ENCODE data around the gene RELA. TPM values are rescaled to one million over a fixed set of nuclear protein-coding genes. Genes with fewer than 3 reads are reported as not detected.

RELA gene
- total and polyA plus RNA-seq, 10 of the 15 experiments (the other 5 are each of a cell fraction or from before 2014, with no cell fraction given), result 5.1 to 56.4 (median 34.2) TPM

DNA sequence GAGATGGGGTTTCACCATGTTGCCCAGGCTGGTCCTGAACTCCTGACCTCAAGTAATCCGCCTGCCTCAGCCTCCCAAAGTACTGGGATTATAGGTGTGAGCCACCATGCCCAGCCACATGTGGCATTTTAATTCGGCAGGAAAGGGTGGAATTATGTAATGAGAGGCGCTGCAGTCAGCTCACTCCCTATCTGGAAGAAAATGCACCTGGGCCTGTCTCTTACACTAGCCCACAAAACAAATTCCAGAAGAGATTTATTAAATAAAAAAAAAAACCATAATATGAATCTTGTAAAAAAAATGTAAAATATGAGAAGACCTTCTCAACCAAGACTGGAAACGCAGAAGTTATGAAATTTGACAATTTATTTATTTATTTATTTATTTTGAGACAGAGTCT, 41.1 kb upstream of the RELA start (continued):
- TF ChIP-seq, protein P1, sequence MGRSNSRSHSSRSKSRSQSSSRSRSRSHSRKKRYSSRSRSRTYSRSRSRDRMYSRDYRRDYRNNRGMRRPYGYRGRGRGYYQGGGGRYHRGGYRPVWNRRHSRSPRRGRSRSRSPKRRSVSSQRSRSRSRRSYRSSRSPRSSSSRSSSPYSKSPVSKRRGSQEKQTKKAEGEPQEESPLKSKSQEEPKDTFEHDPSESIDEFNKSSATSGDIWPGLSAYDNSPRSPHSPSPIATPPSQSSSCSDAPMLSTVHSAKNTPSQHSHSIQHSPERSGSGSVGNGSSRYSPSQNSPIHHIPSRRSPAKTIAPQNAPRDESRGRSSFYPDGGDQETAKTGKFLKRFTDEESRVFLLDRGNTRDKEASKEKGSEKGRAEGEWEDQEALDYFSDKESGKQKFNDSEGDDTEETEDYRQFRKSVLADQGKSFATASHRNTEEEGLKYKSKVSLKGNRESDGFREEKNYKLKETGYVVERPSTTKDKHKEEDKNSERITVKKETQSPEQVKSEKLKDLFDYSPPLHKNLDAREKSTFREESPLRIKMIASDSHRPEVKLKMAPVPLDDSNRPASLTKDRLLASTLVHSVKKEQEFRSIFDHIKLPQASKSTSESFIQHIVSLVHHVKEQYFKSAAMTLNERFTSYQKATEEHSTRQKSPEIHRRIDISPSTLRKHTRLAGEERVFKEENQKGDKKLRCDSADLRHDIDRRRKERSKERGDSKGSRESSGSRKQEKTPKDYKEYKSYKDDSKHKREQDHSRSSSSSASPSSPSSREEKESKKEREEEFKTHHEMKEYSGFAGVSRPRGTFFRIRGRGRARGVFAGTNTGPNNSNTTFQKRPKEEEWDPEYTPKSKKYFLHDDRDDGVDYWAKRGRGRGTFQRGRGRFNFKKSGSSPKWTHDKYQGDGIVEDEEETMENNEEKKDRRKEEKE (IDR thresholded peaks at IDR 0.05), result no peak
- no peak for TF ChIP-seq NR2C1 (IDR thresholded peaks at IDR 0.05)
- no peak for TF ChIP-seq TARDBP (IDR thresholded peaks at IDR 0.05; ENCODE audit: borderline replicate concordance)
- TF ChIP-seq, protein P2, sequence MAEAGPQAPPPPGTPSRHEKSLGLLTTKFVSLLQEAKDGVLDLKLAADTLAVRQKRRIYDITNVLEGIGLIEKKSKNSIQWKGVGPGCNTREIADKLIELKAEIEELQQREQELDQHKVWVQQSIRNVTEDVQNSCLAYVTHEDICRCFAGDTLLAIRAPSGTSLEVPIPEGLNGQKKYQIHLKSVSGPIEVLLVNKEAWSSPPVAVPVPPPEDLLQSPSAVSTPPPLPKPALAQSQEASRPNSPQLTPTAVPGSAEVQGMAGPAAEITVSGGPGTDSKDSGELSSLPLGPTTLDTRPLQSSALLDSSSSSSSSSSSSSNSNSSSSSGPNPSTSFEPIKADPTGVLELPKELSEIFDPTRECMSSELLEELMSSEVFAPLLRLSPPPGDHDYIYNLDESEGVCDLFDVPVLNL (IDR thresholded peaks at IDR 0.05; ENCODE audit: low read depth, low read length), result no peak

DNA sequence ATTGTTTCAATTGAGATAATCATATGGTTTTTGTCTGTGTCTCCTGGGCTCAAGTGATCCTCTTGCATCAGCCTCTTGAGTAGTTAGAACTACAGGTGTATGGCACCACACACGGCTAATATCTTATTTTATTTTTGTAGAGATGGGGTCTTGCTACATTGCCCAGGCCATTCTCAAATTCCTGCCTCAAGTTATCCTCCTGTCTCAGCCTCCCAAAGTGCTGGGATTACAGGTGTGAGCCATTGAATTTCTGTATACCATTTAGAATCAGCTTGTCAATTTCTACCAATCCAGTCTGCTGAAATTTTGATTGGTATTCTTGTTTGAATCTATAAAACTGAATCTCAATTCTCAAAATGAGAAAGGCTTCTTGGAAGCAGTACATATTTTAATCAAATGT, 39.0 kb upstream of the RELA start:
- no peak overlapping the region for H3K4me2 ChIP-seq (ENCODE audit: control insufficient read depth, insufficient read depth)
- ChIA-PET CTCF (interaction anchor here (0.6 kb wide), 1 partner anchor 101 kb away, joined by 5 read pairs; no protein-coding TSS in a partner anchor), SMC1A (ENCODE audit: uncharacterized antibody, unreplicated experiment) (interaction anchor here (0.9 kb wide), 1 partner anchor 19 kb away, joined by 3 read pairs; the partner anchor contains the start of gene RNASEH2C), RAD21 (ENCODE audit: unreplicated experiment) (no interaction called here), POLR2A (interaction anchor here (1.0 kb wide), 1 partner anchor 11 kb away, joined by 3 read pairs; the partner anchor contains the start of gene KAT5)
- intact Hi-C loops (cut with micrococcal nuclease; ENCODE audit: unreplicated experiment), result no loop called here
- H3K4me1 ChIP-seq (ENCODE audit: control insufficient read depth, insufficient read depth, low read length), result peaks cover 4% of the 10 kb centered on the region; the same call in 1 of the 2 replicates
- DNase-seq (ENCODE audit: low read depth, low spot score), result no peak
- no peak for ATAC-seq
- no peak overlapping the region for H3K9ac ChIP-seq (ENCODE audit: control insufficient read depth, insufficient read depth, low read length)
- no peaks in the 10 kb centered on the region for H3K9me3 ChIP-seq (replicated peaks; ENCODE audit: control insufficient read depth, insufficient read depth, low read length)
- FAIRE-seq, result no peak
- H2AFZ ChIP-seq (ENCODE audit: control insufficient read depth, low read depth, low read length), result no peak overlapping the region
- no peaks in the 10 kb centered on the region for H3K79me2 ChIP-seq (ENCODE audit: control insufficient read depth, insufficient read depth, low read length)
- H4K20me1 ChIP-seq (ENCODE audit: control insufficient read depth, insufficient read depth), result no peaks in the 10 kb centered on the region
- WGBS (ENCODE audit: insufficient coverage, insufficient replicate concordance, low lambda C conversion rate, missing lambda C conversion rate), result 30% methylated on average over 1 of the region's 1 CpG
- no peak overlapping the region for H3K4me3 ChIP-seq
- no peaks in the 10 kb centered on the region for H3K27me3 ChIP-seq (replicated peaks in 1 of 2; ENCODE audit: control insufficient read depth in 2 of 2, insufficient read depth in 2 of 2, low read length in 1 of 2)
- no peaks in the 10 kb centered on the region for H3K36me3 ChIP-seq (ENCODE audit: control insufficient read depth in 2 of 2, insufficient read depth in 2 of 2, low read length in 1 of 2)
- BruUV-seq (replicated peaks), result no TSS peak
- in situ Hi-C loops (cut with MboI), result no loop called here
- H3K27ac ChIP-seq (ENCODE audit: control insufficient read depth, insufficient read depth), result no peak overlapping the region
- no peak for TF ChIP-seq STAT1 (conservative IDR thresholded peaks at IDR 0.05)
- no peak for TF ChIP-seq RUNX3 (IDR thresholded peaks at IDR 0.05; ENCODE audit: low read length)
- TF ChIP-seq ATF7 (IDR thresholded peaks at IDR 0.05; ENCODE audit: low read depth), result no peak
- no peak for TF ChIP-seq SRF (IDR thresholded peaks at IDR 0.05; ENCODE audit: low read depth in 2 of 2, low read length in 2 of 2)
- no peak for TF ChIP-seq POLR2AphosphoS5 (IDR thresholded peaks at IDR 0.05; ENCODE audit: low read length)
- no peak for TF ChIP-seq ESRRA (IDR thresholded peaks at IDR 0.05; ENCODE audit: low read length)
- TF ChIP-seq MYB (IDR thresholded peaks at IDR 0.05; ENCODE audit: borderline replicate concordance, low read depth, low read length), result no peak
- TF ChIP-seq MYC (IDR thresholded peaks at IDR 0.05; ENCODE audit: insufficient read depth, insufficient read length, insufficient replicate concordance, low read length, severe bottlenecking), result no peak
- TF ChIP-seq IKZF2 (IDR thresholded peaks at IDR 0.05), result no peak
- TF ChIP-seq STAT3 (IDR thresholded peaks at IDR 0.05; ENCODE audit: low read depth, low read length), result no peak
- no peak for TF ChIP-seq SMC3 (IDR thresholded peaks at IDR 0.05; ENCODE audit: borderline replicate concordance, low read length)
- TF ChIP-seq TCF12 (IDR thresholded peaks at IDR 0.05; ENCODE audit: low read depth, low read length), result no peak
- TF ChIP-seq, protein P3, sequence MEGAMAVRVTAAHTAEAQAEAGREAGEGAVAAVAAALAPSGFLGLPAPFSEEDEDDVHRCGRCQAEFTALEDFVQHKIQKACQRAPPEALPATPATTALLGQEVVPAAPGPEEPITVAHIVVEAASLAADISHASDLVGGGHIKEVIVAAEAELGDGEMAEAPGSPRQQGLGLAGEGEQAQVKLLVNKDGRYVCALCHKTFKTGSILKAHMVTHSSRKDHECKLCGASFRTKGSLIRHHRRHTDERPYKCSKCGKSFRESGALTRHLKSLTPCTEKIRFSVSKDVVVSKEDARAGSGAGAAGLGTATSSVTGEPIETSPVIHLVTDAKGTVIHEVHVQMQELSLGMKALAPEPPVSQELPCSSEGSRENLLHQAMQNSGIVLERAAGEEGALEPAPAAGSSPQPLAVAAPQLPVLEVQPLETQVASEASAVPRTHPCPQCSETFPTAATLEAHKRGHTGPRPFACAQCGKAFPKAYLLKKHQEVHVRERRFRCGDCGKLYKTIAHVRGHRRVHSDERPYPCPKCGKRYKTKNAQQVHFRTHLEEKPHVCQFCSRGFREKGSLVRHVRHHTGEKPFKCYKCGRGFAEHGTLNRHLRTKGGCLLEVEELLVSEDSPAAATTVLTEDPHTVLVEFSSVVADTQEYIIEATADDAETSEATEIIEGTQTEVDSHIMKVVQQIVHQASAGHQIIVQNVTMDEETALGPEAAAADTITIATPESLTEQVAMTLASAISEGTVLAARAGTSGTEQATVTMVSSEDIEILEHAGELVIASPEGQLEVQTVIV (IDR thresholded peaks at IDR 0.05; ENCODE audit: borderline replicate concordance, partially characterized antibody), result no peak
- no peak for TF ChIP-seq BRCA1 (IDR thresholded peaks at IDR 0.05; ENCODE audit: low read depth, low read length)
- no peak for TF ChIP-seq RAD21 (IDR thresholded peaks at IDR 0.05; ENCODE audit: insufficient read depth, low read depth, low read length)
